ENCODE results near the gene TRAIP. TPM values are rescaled to one million over a fixed set of nuclear protein-coding genes. Genes with fewer than 3 reads are reported as not detected.
A peak's percentile ranks its signal among the peaks of the same experiment; 100 is the strongest.
"Not testable (repeated sequence)": the region's sequence is repeated elsewhere in the genome, so short reads cannot be mapped to it uniquely, and the experiment has no call there.

TRAIP gene
- 1 to 10 TPM in 3 of 4 donors, not detected in 1; 1.0 to 1.8 (median 1.6) TPM for total RNA-seq

GRCh38 chr3:49856181-49857005 is at the start of gene TRAIP:
TSS of gene TRAIP (minus strand) at chr3:49856564. CDS start at chr3:49856453, 111 bp downstream.
- ATAC-seq (ENCODE audit: low FRiP score), result peak; percentile 94
- peak; percentile 74 for DNase-seq (ENCODE audit: low spot score)
- TF ChIP-seq CTCF (IDR thresholded peaks at IDR 0.05), result no peak

GRCh38 chr3:49904448-49904847 is 48.1 kb upstream of the TRAIP start:
- not testable (repeated sequence) for DNase-seq (ENCODE audit: low spot score)

GRCh38 chr3:49903451-49904424 is 47.4 kb upstream of the TRAIP start, which contains the start of gene MST1R:
TSS of gene MST1R (minus strand) at chr3:49903873. CDS start at chr3:49903609, 264 bp downstream.
- peak; percentile 72 for ATAC-seq (ENCODE audit: low FRiP score)
- TF ChIP-seq CTCF (IDR thresholded peaks at IDR 0.05), result no peak
- peak; percentile 33 for DNase-seq (ENCODE audit: low spot score)

More at GRCh38 chr3:49904448-49904847, 48.1 kb upstream of the TRAIP start:
- ATAC-seq (ENCODE audit: low FRiP score), result not testable (repeated sequence)

GRCh38 chr3:49902511-49903345 is 46.4 kb upstream of the TRAIP start:
- ATAC-seq (ENCODE audit: low FRiP score) (no peak), DNase-seq (ENCODE audit: low spot score) (no peak)
- no peak for TF ChIP-seq CTCF (IDR thresholded peaks at IDR 0.05)

GRCh38 chr3:49901366-49902339 is 45.3 kb upstream of the TRAIP start:
- TF ChIP-seq CTCF (IDR thresholded peaks at IDR 0.05), result no peak
- ATAC-seq (ENCODE audit: low FRiP score) (no peak), DNase-seq (ENCODE audit: low spot score) (no peak)

- TF ChIP-seq CTCF (IDR thresholded peaks at IDR 0.05), result no peak
- peak; percentile 79 for ATAC-seq (ENCODE audit: low FRiP score)
- DNase-seq (ENCODE audit: low spot score), result no peak
Observed at GRCh38 chr3:49900491-49901153, 44.3 kb upstream of the TRAIP start.
